Activated gamma-delta T cell (primary cell): Measurements from ENCODE around the gene PILRB.
"Not testable (repeated sequence)": the region's sequence is repeated elsewhere in the genome, so short reads cannot be mapped to it uniquely, and the experiment has no call there.

Experiments used
- DNase-seq: peaks from one replicate; lab custom pipeline; 2025; lab: John Stamatoyannopoulos, UW

The PILRB gene

GRCh38 chr7:100356416-100357068 is 1.4 kb upstream of the PILRB start:
- DNase-seq, result no peak

GRCh38 chr7:100357131-100357561 is 771 bp upstream of the PILRB start:
- no peak for DNase-seq

GRCh38 chr7:100358857-100359212 is 918 bp downstream of the PILRB start:
- DNase-seq, result no peak

GRCh38 chr7:100360135-100360854 is 2.4 kb downstream of the PILRB start:
- no peak for DNase-seq

- no peak for DNase-seq
These were observed 5.2 kb downstream of the PILRB start for GRCh38 chr7:100363098-100363497.

- not testable (repeated sequence) for DNase-seq
These were observed 5.9 kb downstream of the PILRB start for GRCh38 chr7:100363797-100364196.

GRCh38 chr7:100364480-100364879 is 6.6 kb downstream of the PILRB start:
- no peak for DNase-seq

- not testable (repeated sequence) for DNase-seq
These were observed 8.1 kb downstream of the PILRB start for GRCh38 chr7:100365998-100366367.

GRCh38 chr7:100366411-100367250 is 8.7 kb downstream of the PILRB start:
- DNase-seq, result no peak

- no peak for DNase-seq
These were observed 9.3 kb downstream of the PILRB start for GRCh38 chr7:100367251-100367620.

- DNase-seq, result no peak
These were observed 10.0 kb downstream of the PILRB start for GRCh38 chr7:100367676-100368613.

- DNase-seq, result no peak
These were observed 11.2 kb downstream of the PILRB start for GRCh38 chr7:100369105-100369504.

GRCh38 chr7:100370303-100370702 is 12.4 kb downstream of the PILRB start:
- no peak for DNase-seq

- DNase-seq, result no peak
These were observed 12.8 kb downstream of the PILRB start for GRCh38 chr7:100370746-100371145.

- no peak for DNase-seq
These were observed 13.7 kb downstream of the PILRB start for GRCh38 chr7:100371561-100372171.

GRCh38 chr7:100372256-100372655 is 14.3 kb downstream of the PILRB start:
- no peak for DNase-seq

GRCh38 chr7:100372694-100373093 is 14.8 kb downstream of the PILRB start:
- DNase-seq, result no peak

GRCh38 chr7:100373261-100373831 is 15.4 kb downstream of the PILRB start, which contains the start of gene PILRA:
Gene PILRA (plus strand): TSS chr7:100373487. CDS start chr7:100373657, 170 bp downstream.
- no peak for DNase-seq

- not testable (repeated sequence) for DNase-seq
These were observed 16.1 kb downstream of the PILRB start for GRCh38 chr7:100373870-100374598.

- no peak for DNase-seq
These were observed 16.7 kb downstream of the PILRB start for GRCh38 chr7:100374601-100375000.
